Subcutaneous adipose tissue (tissue), 4 donors: Measurements from ENCODE around the gene ACSS1. TPM values are rescaled to one million over a fixed set of nuclear protein-coding genes. Genes with fewer than 3 reads are reported as not detected.

Experiments
- CTCF ChIP-seq: fragments of 450-650 bp; IDR thresholded peaks from one replicate; pipeline ENCODE4 v1.5.1; 2016; ENCODE audit warnings: low read depth, mild to moderate bottlenecking, control low read depth, antibody characterized with exemption, moderate library complexity
- total RNA-seq, 4 donors: library from RNA; depleted of rRNA; stranded (reverse); fragments of >200 nt; gene quantifications; one replicate each; pipeline ENCODE4 v1.1.0, GENCODE V29; 2016

Gene ACSS1
- total RNA-seq, 4 donors from 2014 or later, result 9.3 to 35.6 (median 16.2) TPM

- no peak for TF ChIP-seq CTCF
Observed at GRCh38 chr20:25011831-25012241, 46.1 kb downstream of the ACSS1 start.

GRCh38 chr20:25011261-25011660 is 46.7 kb downstream of the ACSS1 start:
- TF ChIP-seq CTCF, result no peak

GRCh38 chr20:25009218-25010145 is 48.5 kb downstream of the ACSS1 start:
- TF ChIP-seq CTCF, result no peak

GRCh38 chr20:25008388-25009217 is 49.3 kb downstream of the ACSS1 start:
- TF ChIP-seq CTCF, result no peak

- no peak for TF ChIP-seq CTCF
Observed at GRCh38 chr20:25007491-25008305, 50.2 kb downstream of the ACSS1 start.

- no peak for TF ChIP-seq CTCF
Observed at GRCh38 chr20:25006431-25007167, 51.3 kb downstream of the ACSS1 start.
